NB4 (cell line): ENCODE measurements around the gene AGAP1.

ENCODE experiments used
- CTCF ChIP-seq: IDR thresholded peaks from one replicate; pipeline ENCODE4 v1.5.1; 2012; ENCODE audit warnings: low read depth, low read length
- POLR2A ChIP-seq: IDR thresholded peaks from 2 replicates; pipeline ENCODE4 v1.6.1; 2011; ENCODE audit warnings: mild to moderate bottlenecking; ENCODE audit not compliant: insufficient read length; ENCODE audit errors: extremely low read depth
- TF ChIP-seq, protein P1 (sequence below): IDR thresholded peaks from 2 replicates; pipeline ENCODE4 v1.6.1; 2011; ENCODE audit warnings: low read depth, low read length

GRCh38 chr2:235498946-235499812 lies 5.3 kb downstream of the AGAP1 start:
- TF ChIP-seq CTCF (no peak), POLR2A (no peak)
- TF ChIP-seq, protein P1, sequence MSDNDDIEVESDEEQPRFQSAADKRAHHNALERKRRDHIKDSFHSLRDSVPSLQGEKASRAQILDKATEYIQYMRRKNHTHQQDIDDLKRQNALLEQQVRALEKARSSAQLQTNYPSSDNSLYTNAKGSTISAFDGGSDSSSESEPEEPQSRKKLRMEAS, result no peak
